ENCODE measurements around the gene TMEM87B. TPM values are rescaled to one million over a fixed set of nuclear protein-coding genes. Genes with fewer than 3 reads are reported as not detected.
A peak's percentile ranks its signal among the peaks of the same experiment; 100 is the strongest.

Gene TMEM87B
- total RNA-seq, 1 experiment from 2014 or later = 10.5 TPM

DNA sequence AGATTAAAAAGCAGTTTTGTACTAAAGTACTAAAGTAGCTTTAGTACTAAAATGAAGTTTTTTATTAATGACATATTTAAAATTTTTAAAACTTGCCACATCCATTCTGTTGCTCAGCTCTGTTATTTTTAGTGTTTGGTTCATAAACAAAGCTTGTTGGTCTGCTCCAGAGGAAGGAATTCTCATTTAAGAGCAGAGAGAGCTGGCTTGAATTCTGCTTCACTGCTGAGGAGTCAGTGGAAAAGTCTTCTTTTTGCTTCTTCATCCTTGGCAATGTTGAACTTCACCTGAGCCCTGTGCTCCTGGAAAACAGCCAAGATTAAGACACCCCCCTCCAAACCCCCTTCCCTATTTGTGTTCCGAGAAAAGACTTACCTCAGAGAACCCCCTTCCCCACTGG is 40.6 kb downstream of the TMEM87B start:
- Histone ChIP-seq H3K14ac (ENCODE audit: insufficient read depth, low read length) (no peak overlapping the region), H2BK5ac (ENCODE audit: insufficient read length, low read length) (no peak overlapping the region), H3K4me2 (ENCODE audit: insufficient read depth, insufficient read length, low read length) (no peak overlapping the region), H3K4me1 (ENCODE audit: insufficient read depth, low read length) (no peaks in the 10 kb centered on the region), H4K5ac (ENCODE audit: insufficient read length, low read depth, low read length) (no peak overlapping the region), H3K27me3 (ENCODE audit: insufficient read depth, low read length) (no peaks in the 10 kb centered on the region), H2BK120ac (ENCODE audit: low read depth, low read length, poor library complexity, severe bottlenecking) (no peak overlapping the region), H3K9ac (ENCODE audit: extremely low read depth, insufficient read length, low read length) (no peak overlapping the region), H3T11ph (ENCODE audit: low read length) (no peak overlapping the region), H3K23me2 (ENCODE audit: insufficient read length, low read depth, low read length, poor library complexity, severe bottlenecking) (no peaks in the 10 kb centered on the region), H3K27ac (ENCODE audit: insufficient read length, low read depth, low read length) (no peak overlapping the region), H2BK15ac (ENCODE audit: low read depth, low read length) (no peak overlapping the region), H3K23ac (ENCODE audit: insufficient read length, low read depth, low read length) (no peak overlapping the region), H3K56ac (ENCODE audit: insufficient read length, low read depth, low read length) (no peak overlapping the region), H2AFZ (ENCODE audit: low read length) (no peak overlapping the region), H3K4ac (ENCODE audit: low read depth, low read length) (no peak overlapping the region), H3K79me2 (ENCODE audit: insufficient read depth, low read length) (no peaks in the 10 kb centered on the region), H3K9me3 (ENCODE audit: control insufficient read depth, low read depth, low read length) (no peaks in the 10 kb centered on the region), H4K20me1 (ENCODE audit: control insufficient read depth, insufficient read depth, insufficient read length) (no peaks in the 10 kb centered on the region), H4K8ac (replicated peaks; ENCODE audit: insufficient read length, low read depth, low read length) (no peak overlapping the region), H3K18ac (ENCODE audit: insufficient read length, low read depth, low read length) (no peak overlapping the region), H2BK12ac (ENCODE audit: insufficient read length, low read depth, low read length) (no peak overlapping the region), H2AK5ac (ENCODE audit: insufficient read length, low read length) (no peak overlapping the region), H4K91ac (ENCODE audit: insufficient read length, low read depth, low read length) (no peak overlapping the region), H3K79me1 (ENCODE audit: insufficient read depth, low read depth, low read length, poor library complexity, severe bottlenecking) (no peaks in the 10 kb centered on the region), H2BK20ac (ENCODE audit: low read depth, low read length, poor library complexity, severe bottlenecking) (no peak overlapping the region)
- Mint-ChIP-seq H3K4me3 (no peak overlapping the region), H3K36me3 (ENCODE audit: insufficient read depth in 1 of 3, low read depth in 3 of 3) (peaks cover 3 to 18% (median 10%) of the 10 kb centered on the region in 3 experiments; a peak in 5 of 7 replicates), H3K4me1 (no peaks in the 10 kb centered on the region), H3K27me3 (ENCODE audit: low read depth) (no peaks in the 10 kb centered on the region), H3K9me3 (no peaks in the 10 kb centered on the region), H3K27ac (peak overlapping the region in 1 of 3 experiments; percentile 70; a peak in 1 of 7 replicates)
- no CpG with 5 or more reads among the region's 1 CpG for WGBS (ENCODE audit: extremely low coverage, insufficient read length, low lambda C conversion rate)
- no peak for DNase-seq
- TF ChIP-seq CTCF (conservative IDR thresholded peaks at IDR 0.05) = no peak
